ENCODE data around the gene COMMD1.
"Not testable (repeated sequence)": the region's sequence is repeated elsewhere in the genome, so short reads cannot be mapped to it uniquely, and the experiment has no call there.

The COMMD1 gene

GRCh38 chr2:61924895-61925663, 19.6 kb downstream of the COMMD1 start:
- no peak for DNase-seq (ENCODE audit: low read depth in 2 of 2)

GRCh38 chr2:61926531-61927477, 21.3 kb downstream of the COMMD1 start:
- DNase-seq (ENCODE audit: low read depth in 2 of 2): no peak

DNA sequence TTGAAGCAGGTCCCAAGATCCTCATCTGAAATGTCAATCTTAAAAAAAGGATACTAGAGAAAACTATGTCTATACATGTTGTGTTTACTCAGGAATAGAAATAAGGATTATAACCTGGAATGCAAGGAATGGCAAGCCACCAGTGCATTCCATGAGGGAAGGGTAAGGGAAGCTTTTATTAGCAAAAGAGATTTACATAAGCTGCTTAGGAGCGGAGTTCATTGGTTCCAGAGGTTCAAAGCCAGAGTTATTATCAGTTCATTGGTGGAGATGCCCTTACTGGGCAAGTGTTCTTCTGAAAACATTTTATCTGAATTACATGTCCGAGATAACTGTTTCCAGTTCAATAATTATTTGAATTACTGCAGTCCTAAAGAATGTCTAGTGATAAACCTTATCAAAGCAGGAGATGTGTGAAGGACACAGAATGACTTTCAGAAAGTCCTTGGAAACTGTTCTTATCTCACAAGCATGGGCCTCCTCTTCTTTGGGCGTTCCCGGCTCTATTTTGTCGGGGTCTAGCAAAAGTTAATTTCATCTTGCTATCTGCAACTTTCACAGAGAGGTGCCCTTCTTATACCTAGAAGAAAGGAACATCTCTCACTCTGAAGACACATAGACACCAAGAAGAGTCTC, 23.5 kb downstream of the COMMD1 start:
- no peak for DNase-seq (ENCODE audit: low read depth in 2 of 2)

- no peak for DNase-seq (ENCODE audit: low read depth in 2 of 2)
Measured at GRCh38 chr2:61937098-61937497, 31.6 kb downstream of the COMMD1 start.

DNA sequence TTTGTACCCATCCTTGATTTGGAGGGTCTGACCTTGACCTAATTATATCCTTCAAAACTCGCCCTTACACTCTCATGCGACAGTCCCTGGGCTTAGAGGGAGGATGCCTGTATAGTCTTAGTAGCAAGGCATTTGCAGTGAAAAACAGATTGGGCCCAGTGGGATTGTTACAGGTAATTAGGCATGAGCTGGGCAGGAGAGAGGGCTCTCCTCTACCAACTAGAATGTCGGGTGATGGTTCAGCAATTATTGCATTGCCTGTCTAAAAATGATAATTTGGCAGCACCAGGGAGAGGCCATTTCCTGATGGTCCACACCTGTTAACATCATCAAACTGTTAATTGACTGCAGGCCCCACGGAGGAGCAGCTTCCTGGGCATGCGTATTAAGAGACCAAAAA, 32.4 kb downstream of the COMMD1 start:
- no peak for DNase-seq (ENCODE audit: low read depth in 2 of 2)

- DNase-seq (ENCODE audit: low read depth in 2 of 2): no peak
Measured at GRCh38 chr2:61938511-61938910, 33.0 kb downstream of the COMMD1 start.

DNA sequence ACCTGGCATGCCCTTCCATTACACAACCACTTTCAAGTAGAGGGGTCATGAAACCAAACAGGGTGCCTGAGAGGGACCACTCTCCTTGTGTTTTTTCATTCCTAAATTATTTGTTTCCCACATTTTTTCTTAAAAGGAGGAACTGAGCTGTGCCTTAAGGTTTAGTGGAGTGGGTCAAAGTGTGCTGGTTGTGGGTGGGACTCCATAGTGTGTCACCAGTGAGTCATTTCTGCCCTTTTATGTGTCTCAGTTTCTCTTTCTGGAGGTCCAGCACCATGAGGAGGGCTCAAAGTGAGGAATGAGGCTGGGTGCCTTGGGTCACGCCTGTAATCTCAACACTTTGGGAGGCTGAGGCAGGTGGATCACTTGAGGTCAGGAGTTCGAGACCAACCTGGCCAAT, 37.8 kb downstream of the COMMD1 start:
- DNase-seq (ENCODE audit: low read depth in 2 of 2): no peak

GRCh38 chr2:61946666-61947065, 41.2 kb downstream of the COMMD1 start:
- DNase-seq (ENCODE audit: low read depth in 2 of 2): no peak

- DNase-seq (ENCODE audit: low read depth in 2 of 2): no peak
Measured at GRCh38 chr2:61948661-61949457, 43.4 kb downstream of the COMMD1 start.

GRCh38 chr2:61949458-61949713, 43.9 kb downstream of the COMMD1 start:
- DNase-seq (ENCODE audit: low read depth in 2 of 2): no peak

DNA sequence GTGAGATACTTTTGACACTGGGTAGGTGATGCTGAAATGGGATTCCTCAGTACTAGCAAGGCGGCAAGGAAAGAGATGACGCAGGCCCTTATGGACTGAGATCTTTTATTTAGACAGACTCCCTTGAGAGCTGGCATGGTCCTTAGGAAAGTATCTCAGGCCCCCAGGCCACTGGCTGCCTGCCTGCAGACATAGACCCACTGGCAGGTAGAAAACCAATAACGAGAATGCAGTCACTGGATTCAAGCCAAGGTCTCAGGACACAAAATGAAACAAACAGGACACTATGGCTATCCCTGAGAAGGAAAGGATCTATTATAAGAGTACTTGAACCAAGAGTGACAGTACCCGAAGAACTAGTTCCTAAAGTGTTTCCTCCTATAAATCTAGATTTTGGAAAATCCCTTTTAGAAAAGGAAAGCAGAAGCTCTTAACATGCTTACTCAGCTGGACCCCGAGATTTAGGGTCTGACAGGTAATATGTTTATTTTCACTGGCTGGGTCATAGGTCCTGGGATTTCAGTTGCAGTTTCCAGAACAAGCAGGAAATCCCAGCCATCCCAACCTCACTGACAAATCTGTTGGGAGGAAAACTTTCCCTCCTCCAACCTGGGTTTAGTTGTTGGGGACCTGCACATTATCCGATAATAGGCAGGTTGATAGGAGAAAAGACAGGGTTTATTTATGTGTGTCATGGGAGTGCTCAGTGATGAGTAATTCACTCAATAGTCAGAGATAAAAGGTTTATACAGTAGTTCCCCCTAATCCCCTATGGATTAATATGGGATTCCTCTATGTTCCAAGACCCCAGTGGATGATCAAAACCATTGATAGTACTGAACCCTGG, 44.5 kb downstream of the COMMD1 start:
- no peak for DNase-seq (ENCODE audit: low read depth in 2 of 2)

DNA sequence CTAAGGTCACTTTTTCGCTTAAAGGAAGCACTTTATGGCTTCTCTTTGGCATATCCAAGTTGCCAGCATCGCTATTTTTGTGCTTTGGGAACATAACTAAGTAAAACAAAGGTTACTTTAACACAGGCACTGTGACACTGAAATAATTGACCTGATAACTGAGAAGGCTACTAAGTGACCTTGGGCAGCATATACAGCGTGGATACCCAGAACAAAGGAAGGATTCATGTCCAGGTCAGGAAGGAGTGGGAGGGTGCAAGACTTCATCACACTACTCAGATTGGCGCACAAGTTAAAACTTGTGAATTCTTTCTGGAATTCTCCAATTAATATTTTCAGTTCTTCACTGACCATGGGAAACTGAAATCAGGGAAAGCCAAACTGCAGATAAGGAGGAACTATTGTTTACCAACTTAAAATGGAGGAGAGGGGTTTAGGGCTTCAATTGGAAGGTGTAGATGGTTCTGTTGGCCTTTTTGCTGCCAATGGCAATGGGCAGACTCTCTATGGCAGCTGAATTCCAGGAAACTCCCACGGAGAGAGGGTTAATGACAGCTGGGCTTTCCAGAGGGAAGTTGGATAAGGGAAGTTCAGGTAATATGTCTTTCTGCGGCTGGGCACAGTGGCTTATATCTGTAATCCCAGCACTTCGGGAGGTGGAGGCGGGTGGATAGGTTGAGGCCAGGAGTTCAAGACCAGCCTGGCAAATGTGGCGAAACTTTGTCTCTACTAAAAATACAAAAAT, 45.3 kb downstream of the COMMD1 start:
- no peak for DNase-seq (ENCODE audit: low read depth in 2 of 2)

DNA sequence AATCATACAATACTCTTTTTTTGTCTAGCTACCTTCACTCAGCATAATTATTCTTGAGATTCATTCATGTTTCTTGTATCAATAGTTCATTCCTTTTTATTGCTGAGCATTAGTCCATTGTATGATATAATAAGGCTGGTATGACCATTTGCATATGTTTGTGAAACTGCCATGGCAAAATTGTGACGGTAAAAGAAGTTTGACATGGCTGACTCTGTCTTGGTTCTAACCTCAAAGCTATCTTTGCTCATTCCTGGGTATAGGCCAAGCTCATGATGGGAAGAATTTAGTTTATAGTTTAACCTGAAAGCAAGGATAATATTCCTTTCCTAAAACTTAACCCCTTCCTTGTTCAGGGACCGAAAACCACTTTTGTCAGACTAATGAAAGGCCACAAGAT, 46.4 kb downstream of the COMMD1 start:
- no peak for DNase-seq (ENCODE audit: low read depth in 2 of 2)

DNA sequence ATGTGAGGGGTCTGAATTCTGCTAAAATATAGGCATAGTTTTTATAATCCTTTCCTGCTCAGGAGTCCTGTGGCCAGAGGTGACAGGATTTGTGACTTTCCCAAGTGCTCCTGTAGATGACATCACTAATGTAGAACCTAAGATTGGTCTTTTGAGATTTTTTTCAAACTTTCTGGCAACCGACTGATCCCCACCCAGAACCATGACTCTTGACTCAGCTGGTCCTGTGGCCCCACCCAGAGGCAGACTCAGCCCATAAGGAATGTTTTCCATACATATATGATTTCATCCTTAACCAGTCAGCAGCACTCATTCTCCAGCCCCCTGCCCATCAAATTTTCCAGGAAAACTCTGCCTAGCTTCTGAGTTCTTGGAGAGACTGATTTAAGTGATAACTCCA, 46.8 kb downstream of the COMMD1 start:
- no peak for DNase-seq (ENCODE audit: low read depth in 2 of 2)

- not testable (repeated sequence) for DNase-seq (ENCODE audit: low read depth in 2 of 2)
Measured at GRCh38 chr2:61954856-61955255, 49.4 kb downstream of the COMMD1 start.

GRCh38 chr2:61959381-61960293, 54.2 kb downstream of the COMMD1 start:
- no peak for DNase-seq (ENCODE audit: low read depth in 2 of 2)

- no peak for DNase-seq (ENCODE audit: low read depth in 2 of 2)
Measured at GRCh38 chr2:61961231-61961901, 55.9 kb downstream of the COMMD1 start.
